Activated CD8-positive, alpha-beta memory T cell treated with anti-CD3 and anti-CD28 coated beads, Interleukin-2, amount 10 ng/mL, durations not matched to agents 7 days and 5 days (primary cell): ENCODE data around the gene CFAP65. TPM values are rescaled to one million over a fixed set of nuclear protein-coding genes. Genes with fewer than 3 reads are reported as not detected.

Experiments
- ATAC-seq: fragments of 150-1000 bp; cut with Tn5 transposase; one replicate; pipeline ENCODE4 v1.10.0; 2021; ENCODE audit warnings: moderate library complexity
- CTCF ChIA-PET: fragments of 350-600 bp; sonication (Branson Sonifier 250); formaldehyde crosslinking; loops from one replicate; lab custom pipeline; 2021; ENCODE audit warnings: antibody characterized with exemption; lab: Charles Lee
- DNase-seq: peaks from one replicate; pipeline ENCODE4 v3.0.0-alpha.2; 2020
- H3K27ac Mint-ChIP-seq: one replicate; pipeline ENCODE4 v1.8.0; 2021; ENCODE audit warnings: mild to moderate bottlenecking, mixed read lengths
- H3K27me3 Mint-ChIP-seq: one replicate; pipeline ENCODE4 v1.8.0; 2021; ENCODE audit warnings: mixed read lengths
- H3K36me3 Mint-ChIP-seq: one replicate; pipeline ENCODE4 v1.8.0; 2021; ENCODE audit warnings: mild to moderate bottlenecking, mixed read lengths
- H3K4me1 Mint-ChIP-seq: one replicate; pipeline ENCODE4 v1.8.0; 2021; ENCODE audit warnings: mixed read lengths
- H3K4me3 Mint-ChIP-seq: one replicate; pipeline ENCODE4 v1.8.0; 2021; ENCODE audit warnings: mild to moderate bottlenecking, moderate library complexity, mixed read lengths
- H3K9me3 Mint-ChIP-seq: one replicate; pipeline ENCODE4 v1.8.0; 2022; ENCODE audit warnings: low read depth, mixed read lengths
- total RNA-seq, 2 experiments: library from RNA; stranded (reverse); gene quantifications; one replicate each; pipeline ENCODE4 v1.2.3, GENCODE V29; 2021

The CFAP65 gene
- total RNA-seq, 2 experiments from 2014 or later, result not detected

DNA sequence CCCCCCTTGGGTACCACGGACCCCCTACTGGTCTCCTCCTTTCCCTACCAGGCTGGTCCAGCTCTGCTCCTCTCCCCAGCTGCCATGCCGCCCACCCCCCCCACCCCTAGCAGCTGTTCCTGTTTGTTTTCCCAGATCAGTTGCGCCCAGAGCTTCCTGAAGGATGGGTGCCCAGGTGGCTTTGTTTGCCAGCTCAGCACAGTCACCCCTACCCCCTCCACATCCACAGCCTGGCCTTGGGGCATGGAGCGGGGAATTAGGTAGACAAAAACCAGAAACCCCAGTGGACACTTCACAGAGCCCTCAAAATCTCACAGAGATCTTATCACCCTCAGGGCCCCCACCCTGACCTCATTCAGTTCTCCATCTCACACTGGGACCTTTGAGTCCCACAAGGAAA, 44.4 kb downstream of the CFAP65 start:
- no peak overlapping the region for H3K27ac Mint-ChIP-seq
- ATAC-seq (no peak), DNase-seq (no peak)
- CTCF ChIA-PET, result interaction anchor here (0.6 to 5.7 kb wide), 7 partner anchors 8 to 1108 kb away, joined by 3 to 74 read pairs (median 3); partner anchors contain the start of gene FEV
- H3K4me3 Mint-ChIP-seq, result no peak overlapping the region
- H3K27me3 Mint-ChIP-seq, result peaks cover 81% of the 10 kb centered on the region
- H3K36me3 Mint-ChIP-seq, result no peaks in the 10 kb centered on the region
- no peaks in the 10 kb centered on the region for H3K9me3 Mint-ChIP-seq
- H3K4me1 Mint-ChIP-seq, result peaks cover 2% of the 10 kb centered on the region

DNA sequence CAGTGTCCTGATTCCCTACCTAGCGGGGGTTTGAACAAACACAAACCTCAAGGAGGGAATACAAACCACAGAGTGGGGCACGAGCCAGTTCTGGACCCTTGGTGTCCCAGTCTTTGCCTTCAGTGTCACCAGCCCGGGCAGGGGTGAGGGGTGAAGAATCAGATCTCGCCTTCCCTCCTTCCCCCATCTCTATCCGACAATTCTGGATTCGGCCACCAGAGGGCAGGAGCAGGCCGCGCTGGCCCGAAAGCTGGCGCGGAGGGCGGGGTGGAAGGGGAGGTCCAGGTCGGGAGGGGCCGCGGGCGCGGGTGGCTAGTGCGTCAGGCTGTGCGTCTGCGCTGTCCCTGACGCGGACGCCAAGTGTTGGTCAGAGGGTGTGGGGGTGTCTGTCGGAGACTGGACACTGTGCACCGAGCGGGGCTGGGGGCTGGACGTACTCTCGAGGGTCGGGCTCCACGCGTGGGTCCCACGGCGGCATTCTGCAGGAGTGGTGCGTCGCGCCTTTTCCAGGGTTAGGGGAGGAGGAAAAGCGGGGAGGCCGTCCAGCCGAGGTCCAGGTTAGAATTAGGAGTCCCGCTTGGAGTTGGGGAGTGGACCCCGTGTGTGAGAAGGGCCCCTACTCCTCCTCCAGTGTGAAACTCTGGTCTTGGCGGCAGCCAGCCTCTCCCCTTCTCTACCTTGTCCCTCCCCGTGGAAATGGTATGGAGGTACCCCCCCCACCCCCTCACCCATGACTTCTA, 45.2 kb downstream of the CFAP65 start:
- Mint-ChIP-seq H3K4me1 (peaks cover 2% of the 10 kb centered on the region), H3K27me3 (peaks cover 84% of the 10 kb centered on the region), H3K9me3 (no peaks in the 10 kb centered on the region), H3K27ac (no peak overlapping the region), H3K4me3 (no peak overlapping the region), H3K36me3 (no peaks in the 10 kb centered on the region)
- ATAC-seq (peak; percentile 66), DNase-seq (peak; percentile 80)
- CTCF ChIA-PET, result interaction anchor here (0.6 to 5.7 kb wide), 19 partner anchors 8 to 1109 kb away, joined by 3 to 74 read pairs (median 4); partner anchors contain the start of genes CDK5R2 and FEV

DNA sequence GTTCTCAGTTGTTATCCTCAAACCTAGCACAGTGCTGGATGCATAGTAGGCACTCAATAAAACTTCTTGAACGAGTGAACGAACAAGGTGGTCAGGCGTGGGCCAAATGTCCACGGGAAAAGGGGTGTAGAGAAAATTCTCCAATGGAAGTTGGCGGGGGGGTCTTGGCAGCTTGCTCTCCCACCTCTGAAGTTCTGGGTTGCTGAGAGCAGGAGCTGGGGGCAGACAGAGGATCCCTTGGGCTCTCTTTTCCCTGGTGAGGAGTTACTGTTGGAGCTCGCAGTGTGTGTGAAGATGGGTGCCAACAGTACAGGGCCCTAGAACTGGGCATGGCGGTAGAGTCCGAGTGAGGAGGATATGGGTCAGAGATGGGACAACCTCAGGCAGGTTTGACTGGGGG, 45.8 kb downstream of the CFAP65 start:
- ATAC-seq, result no peak
- Mint-ChIP-seq H3K27me3 (peaks cover 84% of the 10 kb centered on the region), H3K4me1 (peaks cover 2% of the 10 kb centered on the region), H3K4me3 (no peak overlapping the region), H3K27ac (no peak overlapping the region), H3K9me3 (no peaks in the 10 kb centered on the region), H3K36me3 (no peaks in the 10 kb centered on the region)
- no peak for DNase-seq
- CTCF ChIA-PET, result interaction anchor here (0.6 to 5.7 kb wide), 19 partner anchors 9 to 702 kb away, joined by 3 to 74 read pairs (median 5); partner anchors contain the start of gene FEV

DNA sequence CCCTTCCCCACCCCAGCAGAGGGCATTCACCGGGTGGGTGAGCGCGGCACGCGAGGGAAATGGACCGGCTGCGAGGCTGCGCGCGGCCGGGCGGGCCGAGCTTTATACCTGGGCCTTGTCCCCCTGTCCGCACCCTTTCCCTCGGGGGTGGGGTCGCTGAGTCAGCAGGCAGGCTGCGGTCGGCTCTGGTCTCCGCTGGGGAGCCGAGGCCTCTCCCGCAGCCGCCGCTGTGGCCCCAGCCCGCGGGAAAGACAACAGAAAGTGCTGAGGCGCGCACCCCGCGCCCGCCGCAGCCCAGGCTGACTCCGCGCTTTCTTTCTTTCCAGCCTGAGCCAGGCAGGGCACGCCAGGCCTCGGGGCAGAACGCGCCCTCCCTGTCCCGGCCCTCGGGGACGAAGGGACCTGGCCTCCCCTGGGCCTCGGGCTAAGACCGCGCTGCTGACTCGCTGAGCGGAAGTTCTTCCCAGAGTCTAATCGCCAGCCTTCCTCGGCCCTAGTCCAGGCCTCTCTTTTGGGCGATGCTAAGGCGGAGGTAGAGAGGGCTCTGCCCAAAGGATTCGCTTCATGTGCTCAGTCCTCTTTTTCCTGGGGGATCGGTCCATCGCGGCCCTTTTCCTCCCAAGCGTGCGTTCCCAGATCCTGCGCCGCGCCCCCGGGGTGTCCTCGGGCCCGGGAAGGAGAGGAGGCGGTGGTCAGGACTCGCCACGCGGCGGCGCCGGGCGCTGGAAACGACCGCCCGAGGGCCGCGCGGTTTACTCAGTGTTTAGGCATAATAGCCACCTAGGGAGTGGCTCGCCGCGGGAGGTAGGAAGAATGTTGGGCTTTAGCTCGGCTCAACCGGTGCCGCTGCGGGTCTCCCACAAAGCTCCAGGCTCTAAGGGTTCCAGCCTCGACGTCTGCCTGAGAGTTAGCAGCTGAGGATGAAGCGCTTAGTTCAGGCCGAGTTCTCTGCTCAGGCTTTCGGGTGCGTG, 47.7 kb downstream of the CFAP65 start, which contains the start of gene CRYBA2:
Gene CRYBA2 (minus strand): TSS at position 78 of the 971 bp plus-strand sequence. CDS start 246 bp downstream, outside the sequence.
- peaks cover 90% of the 10 kb centered on the region for H3K27me3 Mint-ChIP-seq
- ATAC-seq (peak; percentile 20), DNase-seq (no peak)
- H3K27ac Mint-ChIP-seq, result no peak within 1 kb of the TSS
- H3K9me3 Mint-ChIP-seq, result no peaks in the 10 kb centered on the region
- no peaks in the 10 kb centered on the region for H3K36me3 Mint-ChIP-seq
- peaks cover 2% of the 10 kb centered on the region for H3K4me1 Mint-ChIP-seq
- CTCF ChIA-PET, result interaction anchor here (1.0 to 5.7 kb wide), 6 partner anchors 11 to 118 kb away, joined by 3 to 74 read pairs (median 14); partner anchors contain the start of gene FEV
- no peak within 1 kb of the TSS for H3K4me3 Mint-ChIP-seq

DNA sequence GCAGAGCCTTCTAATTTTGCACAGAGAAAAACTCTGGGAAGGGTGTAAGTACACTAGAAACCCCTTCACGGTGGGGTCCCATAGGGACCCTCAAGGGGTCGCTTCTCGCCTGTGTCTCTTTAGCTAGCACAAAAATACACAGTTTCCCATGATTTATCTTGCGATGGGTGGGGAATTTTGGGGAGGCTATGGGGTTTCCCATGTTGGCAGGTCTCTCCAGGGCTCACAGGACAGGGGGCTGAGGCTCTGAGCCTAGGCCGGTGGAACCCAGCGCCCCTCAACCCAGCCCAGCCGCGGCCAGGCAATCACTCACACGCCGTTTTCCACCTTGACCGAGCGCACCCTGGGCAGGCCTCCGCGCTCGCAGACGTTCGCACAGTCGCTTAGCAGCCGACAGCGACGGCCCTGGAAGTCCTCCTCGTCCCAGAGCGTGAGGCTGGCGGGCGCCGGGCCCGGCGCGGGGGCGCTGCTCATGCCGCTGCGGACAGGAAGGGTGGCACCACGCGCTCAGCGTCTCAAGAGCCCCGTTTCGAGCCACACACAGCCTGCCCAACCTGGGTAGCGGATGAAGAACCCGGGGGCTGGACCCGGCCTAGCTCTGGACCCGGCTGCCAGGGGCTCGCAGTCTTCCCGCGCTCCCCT, 48.5 kb downstream of the CFAP65 start:
- Mint-ChIP-seq H3K4me1 (peaks cover 2% of the 10 kb centered on the region), H3K27ac (no peak overlapping the region), H3K27me3 (peaks cover 89% of the 10 kb centered on the region), H3K36me3 (no peaks in the 10 kb centered on the region), H3K4me3 (no peak overlapping the region), H3K9me3 (no peaks in the 10 kb centered on the region)
- DNase-seq (no peak), ATAC-seq (no peak)
- CTCF ChIA-PET, result interaction anchor here (5.7 kb wide), 1 partner anchor 11 kb away, joined by 74 read pairs; the partner anchor contains the start of gene FEV

DNA sequence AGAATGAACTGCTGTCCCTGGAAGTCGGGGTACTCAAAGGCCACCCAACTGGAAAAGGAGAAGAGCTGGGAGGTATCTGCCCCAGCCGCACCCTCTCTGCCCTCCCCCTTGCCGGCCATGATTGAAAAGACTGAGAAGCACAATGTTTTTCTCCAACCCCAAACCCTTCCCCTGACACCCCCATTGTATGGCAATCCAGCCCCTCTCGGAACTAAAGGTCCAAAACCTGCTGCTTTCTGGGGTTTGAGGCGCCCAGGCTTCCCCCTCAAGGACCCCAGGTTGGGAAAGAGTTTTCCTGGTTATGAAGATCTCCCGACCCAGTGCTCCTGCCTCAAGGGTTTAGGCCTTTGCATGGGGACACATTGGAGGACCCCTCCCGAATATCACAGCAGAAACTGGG, 49.1 kb downstream of the CFAP65 start:
- H3K4me3 Mint-ChIP-seq, result no peak overlapping the region
- peaks cover 91% of the 10 kb centered on the region for H3K27me3 Mint-ChIP-seq
- CTCF ChIA-PET, result interaction anchor here (5.7 kb wide), 1 partner anchor 11 kb away, joined by 74 read pairs; the partner anchor contains the start of gene FEV
- H3K36me3 Mint-ChIP-seq, result no peaks in the 10 kb centered on the region
- peaks cover 2% of the 10 kb centered on the region for H3K4me1 Mint-ChIP-seq
- H3K27ac Mint-ChIP-seq, result no peak overlapping the region
- ATAC-seq, result no peak
- no peaks in the 10 kb centered on the region for H3K9me3 Mint-ChIP-seq
- DNase-seq, result no peak

DNA sequence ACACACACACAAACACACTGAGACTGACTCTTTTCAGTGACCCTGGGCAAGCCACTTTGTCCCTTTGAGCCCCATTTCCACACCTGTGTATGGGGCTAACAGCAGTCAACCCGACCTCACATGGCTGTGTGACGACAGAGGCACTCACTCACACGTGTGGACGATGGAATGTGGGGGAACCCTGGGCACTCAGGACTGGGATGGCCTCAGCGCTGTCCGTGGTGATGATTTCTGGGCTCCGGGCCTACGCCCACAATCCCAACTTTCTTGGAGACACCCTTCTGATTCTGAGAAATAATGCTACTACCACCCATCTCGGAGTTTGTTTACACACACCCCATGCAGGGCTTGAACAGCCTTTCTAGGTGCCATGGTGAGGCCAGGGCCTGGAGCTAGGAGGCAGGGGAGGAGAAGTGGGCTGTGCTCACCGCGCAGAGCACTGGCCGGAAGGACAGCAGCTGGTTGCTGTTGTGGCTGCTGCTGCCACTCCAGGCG, 49.6 kb downstream of the CFAP65 start:
- ATAC-seq (no peak), DNase-seq (no peak)
- CTCF ChIA-PET, result interaction anchor here (5.7 kb wide), 1 partner anchor 10 kb away, joined by 74 read pairs; the partner anchor contains the start of gene FEV
- Mint-ChIP-seq H3K4me1 (peaks cover 2% of the 10 kb centered on the region), H3K27ac (no peak overlapping the region), H3K36me3 (no peaks in the 10 kb centered on the region), H3K4me3 (no peak overlapping the region), H3K9me3 (no peaks in the 10 kb centered on the region), H3K27me3 (peaks cover 93% of the 10 kb centered on the region)

DNA sequence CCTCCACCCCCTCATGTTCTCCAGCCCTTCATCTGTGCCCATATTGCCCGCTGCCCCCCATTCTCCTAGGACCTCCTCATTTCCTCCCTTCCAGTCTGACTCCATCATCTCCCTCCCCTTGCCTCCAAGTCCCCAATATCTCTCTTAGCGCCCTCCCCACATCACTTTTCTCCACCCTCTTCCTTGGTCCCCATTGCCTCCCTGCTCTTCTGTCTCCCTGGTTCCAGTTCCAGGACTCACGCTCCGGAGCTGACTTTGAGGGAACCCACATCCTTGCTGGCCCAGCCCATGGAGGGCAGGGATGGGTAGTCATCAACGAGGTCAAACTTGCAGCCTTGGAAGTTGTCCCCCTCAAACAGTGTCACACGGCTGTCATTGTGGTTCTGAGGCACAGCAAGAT, 50.7 kb downstream of the CFAP65 start:
- Mint-ChIP-seq H3K4me1 (no peaks in the 10 kb centered on the region), H3K27me3 (peaks cover 93% of the 10 kb centered on the region), H3K36me3 (no peaks in the 10 kb centered on the region), H3K4me3 (no peak overlapping the region), H3K27ac (no peak overlapping the region), H3K9me3 (no peaks in the 10 kb centered on the region)
- DNase-seq, result no peak
- ATAC-seq, result no peak
- CTCF ChIA-PET, result no interaction called here

DNA sequence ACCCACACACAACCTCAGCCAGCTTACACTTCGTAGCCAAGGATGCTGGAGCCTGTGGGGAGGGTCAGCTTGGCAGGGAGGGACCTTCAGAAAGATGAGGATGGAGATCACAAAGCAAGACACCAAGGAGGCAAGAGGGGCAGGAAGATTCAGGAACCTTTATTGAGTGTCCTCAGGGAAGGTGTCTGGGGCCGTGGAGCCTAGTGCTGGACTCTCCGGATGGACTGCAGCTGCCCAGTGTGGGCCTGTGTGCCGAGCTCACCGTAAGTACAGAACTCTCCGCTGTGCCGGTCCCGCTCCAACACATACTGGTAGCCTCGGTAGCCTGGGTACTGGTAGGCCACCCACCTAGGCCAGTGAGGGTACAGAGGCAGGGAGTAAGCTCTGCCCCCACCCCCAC, 51.3 kb downstream of the CFAP65 start:
- CTCF ChIA-PET, result interaction anchor here (1.5 kb wide), 1 partner anchor 10 kb away, joined by 9 read pairs; no protein-coding TSS in a partner anchor
- Mint-ChIP-seq H3K4me3 (no peak overlapping the region), H3K36me3 (no peaks in the 10 kb centered on the region), H3K9me3 (no peaks in the 10 kb centered on the region), H3K27ac (no peak overlapping the region), H3K27me3 (peaks cover 91% of the 10 kb centered on the region), H3K4me1 (no peaks in the 10 kb centered on the region)
- no peak for DNase-seq
- no peak for ATAC-seq

DNA sequence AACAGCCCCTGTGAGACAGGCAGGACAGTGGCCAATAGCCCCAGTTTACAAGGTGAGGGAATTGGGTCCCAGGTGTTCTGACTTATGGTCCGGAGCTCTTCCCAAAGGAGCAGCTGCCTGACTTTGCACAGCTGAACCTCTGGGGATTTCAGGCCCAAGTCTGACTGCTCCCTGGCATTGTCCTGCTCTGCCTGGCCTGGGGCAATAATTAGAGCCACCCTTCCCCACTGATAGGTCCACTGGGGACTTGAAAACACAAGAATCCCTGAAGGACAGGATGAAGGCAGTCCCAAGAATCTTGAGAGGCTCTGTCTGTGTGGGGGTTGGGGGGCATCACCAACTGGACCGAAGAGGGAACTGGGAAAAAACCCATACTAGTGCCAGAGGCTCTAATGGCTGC, 52.7 kb downstream of the CFAP65 start:
- Mint-ChIP-seq H3K9me3 (no peaks in the 10 kb centered on the region), H3K27ac (no peak overlapping the region), H3K36me3 (no peaks in the 10 kb centered on the region), H3K27me3 (peaks cover 88% of the 10 kb centered on the region), H3K4me1 (peaks cover 2% of the 10 kb centered on the region), H3K4me3 (no peak overlapping the region)
- DNase-seq (no peak), ATAC-seq (no peak)
- CTCF ChIA-PET, result interaction anchor here (1.1 kb wide), 1 partner anchor 9 kb away, joined by 5 read pairs; no protein-coding TSS in a partner anchor

DNA sequence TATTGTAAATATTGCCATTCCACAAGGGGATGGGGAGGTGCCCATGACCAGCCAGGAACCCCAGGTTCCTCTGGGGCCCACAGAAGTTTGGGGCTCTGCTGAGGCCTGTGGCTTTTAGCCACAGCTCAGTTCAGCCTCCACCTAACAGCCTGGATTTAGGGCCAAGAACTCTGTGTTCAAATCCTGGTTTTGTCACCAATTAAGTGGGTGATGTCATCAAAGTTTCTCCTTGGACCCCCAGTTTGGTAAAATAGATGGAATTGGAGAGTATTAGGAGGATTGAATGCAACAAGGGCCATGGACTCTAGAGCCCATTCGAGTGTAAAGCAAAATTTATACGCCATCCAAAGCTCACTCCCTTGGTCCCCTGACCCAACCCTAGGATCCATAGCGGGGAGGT, 53.2 kb downstream of the CFAP65 start:
- DNase-seq (no peak), ATAC-seq (no peak)
- Mint-ChIP-seq H3K4me1 (peaks cover 2% of the 10 kb centered on the region), H3K9me3 (no peaks in the 10 kb centered on the region), H3K36me3 (no peaks in the 10 kb centered on the region), H3K4me3 (no peak overlapping the region), H3K27ac (no peak overlapping the region), H3K27me3 (peaks cover 92% of the 10 kb centered on the region)
- CTCF ChIA-PET, result interaction anchor here (1.1 kb wide), 1 partner anchor 8 kb away, joined by 5 read pairs; no protein-coding TSS in a partner anchor

DNA sequence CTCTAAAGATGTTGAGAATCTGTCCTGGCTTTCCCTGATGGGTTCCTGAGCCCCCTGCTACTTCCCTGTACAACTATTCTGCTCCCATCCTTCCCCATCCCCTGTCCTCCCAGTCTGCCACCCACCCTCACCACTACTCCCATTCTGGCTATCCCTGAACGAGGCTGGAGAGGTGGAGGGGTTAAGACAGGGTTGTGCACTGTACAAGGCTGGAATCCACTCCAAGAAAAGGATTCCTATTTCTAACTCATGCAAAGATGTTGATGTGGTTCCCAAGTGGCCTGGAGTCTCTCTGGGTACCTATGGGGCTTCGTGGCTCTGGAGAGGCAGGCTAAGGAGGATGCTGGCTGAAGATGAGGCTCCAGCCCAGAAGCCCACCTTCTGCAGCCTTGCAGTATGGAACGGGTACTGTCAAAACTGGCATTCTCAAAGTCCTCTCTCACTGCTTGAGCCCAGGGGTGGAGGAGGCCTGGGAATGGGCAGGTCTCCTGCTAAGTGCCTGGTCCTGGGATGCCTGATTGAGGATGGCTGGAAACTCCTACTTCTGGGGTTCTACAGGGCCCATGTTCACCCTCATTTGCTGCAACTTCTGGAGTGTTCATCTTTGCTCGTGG, 55.1 kb downstream of the CFAP65 start:
- peaks cover 4% of the 10 kb centered on the region for H3K4me1 Mint-ChIP-seq
- H3K9me3 Mint-ChIP-seq, result no peaks in the 10 kb centered on the region
- no peaks in the 10 kb centered on the region for H3K36me3 Mint-ChIP-seq
- CTCF ChIA-PET, result interaction anchor here (0.8 kb wide), 1 partner anchor 10 kb away, joined by 3 read pairs; no protein-coding TSS in a partner anchor
- ATAC-seq (no peak), DNase-seq (no peak)
- peaks cover 91% of the 10 kb centered on the region for H3K27me3 Mint-ChIP-seq
- no peak overlapping the region for H3K27ac Mint-ChIP-seq
- no peak overlapping the region for H3K4me3 Mint-ChIP-seq
